Trophoblast cell (in vitro differentiated cells and primary cell): ENCODE results near the gene SYT1.

Experiments
- DNase-seq, 2 donors: peaks; one replicate each; pipeline ENCODE4 v3.0.0-alpha.2; 2016
- H2AFZ ChIP-seq: 2 replicates; pipeline ENCODE4 v1.6.1; 2013; ENCODE audit warnings: low read length, moderate library complexity, mild to moderate bottlenecking; ENCODE audit not compliant: insufficient read depth, poor library complexity
- H2AK5ac ChIP-seq: 2 replicates; pipeline ENCODE4 v1.6.1; 2013; ENCODE audit warnings: mild to moderate bottlenecking, low read length
- H2BK120ac ChIP-seq: 2 replicates; pipeline ENCODE4 v1.6.1; 2013; ENCODE audit warnings: low read length, mild to moderate bottlenecking, moderate library complexity; ENCODE audit not compliant: insufficient read depth, poor library complexity
- H2BK12ac ChIP-seq: 2 replicates; pipeline ENCODE4 v1.6.1; 2013; ENCODE audit warnings: mild to moderate bottlenecking, low read length, moderate library complexity
- H2BK5ac ChIP-seq: 2 replicates; pipeline ENCODE4 v1.6.1; 2013; ENCODE audit warnings: low read length, low read depth, moderate library complexity, mild to moderate bottlenecking; ENCODE audit not compliant: poor library complexity
- H3K14ac ChIP-seq: 2 replicates; pipeline ENCODE4 v1.6.1; 2013; ENCODE audit warnings: mild to moderate bottlenecking, low read length
- H3K18ac ChIP-seq: 2 replicates; pipeline ENCODE4 v1.6.1; 2013; ENCODE audit warnings: mild to moderate bottlenecking, low read length
- H3K23ac ChIP-seq: 2 replicates; pipeline ENCODE4 v1.6.1; 2013; ENCODE audit warnings: low read length
- H3K27ac ChIP-seq: 2 replicates; pipeline ENCODE4 v1.5.1; 2013; ENCODE audit warnings: low read depth, mild to moderate bottlenecking, inconsistent platforms, low read length, moderate library complexity
- H3K27me3 ChIP-seq: 2 replicates; pipeline ENCODE4 v1.6.1; 2013; ENCODE audit warnings: inconsistent platforms, mild to moderate bottlenecking, low read length, moderate library complexity; ENCODE audit not compliant: insufficient read depth
- H3K36me3 ChIP-seq, 2 experiments: 1 replicate in 1 of 2; 2 replicates in 1 of 2; pipeline ENCODE4 v1.6.1; 2013; ENCODE audit warnings: low read length in 2 of 2, mild to moderate bottlenecking in 2 of 2, moderate library complexity in 1 of 2; ENCODE audit not compliant: insufficient read depth in 2 of 2, control insufficient read depth in 1 of 2
- H3K4ac ChIP-seq: 2 replicates; pipeline ENCODE4 v1.6.1; 2013; ENCODE audit warnings: low read depth, mild to moderate bottlenecking, low read length, moderate library complexity
- H3K4me1 ChIP-seq, 2 experiments: 1 replicate in 1 of 2; 2 replicates in 1 of 2; pipeline ENCODE4 v1.6.1; 2013; ENCODE audit warnings: low read length in 2 of 2, mild to moderate bottlenecking in 2 of 2, moderate library complexity in 1 of 2; ENCODE audit not compliant: insufficient read depth in 2 of 2, control insufficient read depth in 1 of 2
- H3K4me2 ChIP-seq: 2 replicates; pipeline ENCODE4 v1.6.1; 2013; ENCODE audit warnings: inconsistent platforms, mild to moderate bottlenecking, low read length, moderate library complexity
- H3K4me3 ChIP-seq: 2 replicates; pipeline ENCODE4 v1.5.1; 2013; ENCODE audit warnings: mild to moderate bottlenecking, low read depth, low read length, inconsistent platforms
- H3K79me1 ChIP-seq: one replicate; pipeline ENCODE4 v1.6.1; 2013; ENCODE audit warnings: low read length
- H3K79me2 ChIP-seq: 2 replicates; pipeline ENCODE4 v1.6.1; 2013; ENCODE audit warnings: low read length, mild to moderate bottlenecking; ENCODE audit not compliant: control insufficient read depth, insufficient read depth, poor library complexity
- H3K9ac ChIP-seq: 2 replicates; pipeline ENCODE4 v1.6.1; 2013; ENCODE audit warnings: mild to moderate bottlenecking, low read length
- H3K9me3 ChIP-seq: 2 replicates; pipeline ENCODE4 v1.6.1; 2013; ENCODE audit warnings: low read depth, mild to moderate bottlenecking, control low read depth, inconsistent platforms, low read length; ENCODE audit not compliant: insufficient read depth
- H4K12ac ChIP-seq: 2 replicates; pipeline ENCODE4 v1.6.1; 2013; ENCODE audit warnings: low read depth, mild to moderate bottlenecking, low read length, moderate library complexity
- H4K8ac ChIP-seq: 2 replicates; pipeline ENCODE4 v1.6.1; 2013; ENCODE audit warnings: low read depth, mild to moderate bottlenecking, low read length, moderate library complexity
- H4K91ac ChIP-seq: one replicate; pipeline ENCODE4 v1.6.1; 2013; ENCODE audit warnings: low read depth, mild to moderate bottlenecking, low read length, moderate library complexity
- WGBS: extraction: QIAGEN DNeasy Blood & Tissue Kit; methylation state at CpG from one replicate; pipeline ENCODE4 v1.1.7; 2013; ENCODE audit warnings: missing lambda C conversion rate; ENCODE audit not compliant: insufficient read length, insufficient coverage; ENCODE audit errors: extremely low coverage; 5-methylcytosine and 5-hydroxymethylcytosine counted together

SYT1 gene

DNA sequence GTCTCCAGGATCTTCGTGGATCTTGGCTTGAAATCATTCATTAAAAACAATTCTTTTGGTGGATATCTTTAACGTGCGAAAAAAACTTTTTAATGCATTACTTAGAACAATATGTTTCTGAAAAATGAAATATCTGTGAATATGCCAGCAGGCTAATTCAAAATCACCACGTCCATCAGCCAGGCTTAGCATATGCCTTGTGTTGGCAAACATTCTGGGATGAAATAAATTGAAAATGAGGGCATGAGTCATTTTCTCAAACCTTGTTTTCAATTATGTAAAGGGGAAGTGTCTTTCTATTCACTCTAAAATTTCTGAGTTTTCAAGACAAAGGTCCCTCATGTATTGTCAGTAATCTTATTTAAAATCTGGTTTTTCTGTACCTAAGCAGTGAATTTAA lies 432.3 kb downstream of the SYT1 start:
- Histone ChIP-seq H3K79me2 (no peaks in the 10 kb centered on the region), H3K4ac (no peak overlapping the region), H3K14ac (no peak overlapping the region), H2AK5ac (no peak overlapping the region), H4K12ac (no peak overlapping the region), H2BK12ac (no peak overlapping the region), H2AFZ (no peak overlapping the region), H3K4me2 (no peak overlapping the region), H3K23ac (no peak overlapping the region), H2BK120ac (no peak overlapping the region), H4K91ac (no peak overlapping the region), H3K27me3 (no peaks in the 10 kb centered on the region), H3K4me3 (no peak overlapping the region), H3K9ac (no peak overlapping the region), H3K9me3 (no peaks in the 10 kb centered on the region), H3K36me3 (no peaks in the 10 kb centered on the region), H3K27ac (no peak overlapping the region), H4K8ac (no peak overlapping the region), H2BK5ac (no peak overlapping the region), H3K79me1 (no peaks in the 10 kb centered on the region), H3K18ac (no peak overlapping the region), H3K4me1 (no peaks in the 10 kb centered on the region)
- WGBS, result no CpG with 5 or more reads among the region's 4 CpGs
- DNase-seq, result no peak

DNA sequence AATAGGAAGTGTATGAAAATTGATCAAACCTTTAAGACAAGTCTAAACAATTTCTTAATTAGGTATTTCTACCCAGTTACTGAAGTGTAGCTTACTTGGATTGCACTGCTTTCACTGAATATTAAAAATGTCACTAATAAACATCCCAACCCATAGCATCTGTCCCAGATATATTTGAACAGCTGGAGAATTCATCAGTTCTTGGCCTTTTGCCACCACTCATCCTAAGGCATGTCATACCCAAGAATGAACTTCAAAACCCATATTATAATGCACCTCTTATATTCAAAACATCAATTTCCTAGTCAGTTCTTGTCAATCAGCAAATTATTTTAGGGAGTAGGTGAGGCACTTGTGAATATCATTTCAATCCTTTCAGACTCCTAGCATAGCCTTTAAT lies 433.9 kb downstream of the SYT1 start:
- DNase-seq, result no peak

DNA sequence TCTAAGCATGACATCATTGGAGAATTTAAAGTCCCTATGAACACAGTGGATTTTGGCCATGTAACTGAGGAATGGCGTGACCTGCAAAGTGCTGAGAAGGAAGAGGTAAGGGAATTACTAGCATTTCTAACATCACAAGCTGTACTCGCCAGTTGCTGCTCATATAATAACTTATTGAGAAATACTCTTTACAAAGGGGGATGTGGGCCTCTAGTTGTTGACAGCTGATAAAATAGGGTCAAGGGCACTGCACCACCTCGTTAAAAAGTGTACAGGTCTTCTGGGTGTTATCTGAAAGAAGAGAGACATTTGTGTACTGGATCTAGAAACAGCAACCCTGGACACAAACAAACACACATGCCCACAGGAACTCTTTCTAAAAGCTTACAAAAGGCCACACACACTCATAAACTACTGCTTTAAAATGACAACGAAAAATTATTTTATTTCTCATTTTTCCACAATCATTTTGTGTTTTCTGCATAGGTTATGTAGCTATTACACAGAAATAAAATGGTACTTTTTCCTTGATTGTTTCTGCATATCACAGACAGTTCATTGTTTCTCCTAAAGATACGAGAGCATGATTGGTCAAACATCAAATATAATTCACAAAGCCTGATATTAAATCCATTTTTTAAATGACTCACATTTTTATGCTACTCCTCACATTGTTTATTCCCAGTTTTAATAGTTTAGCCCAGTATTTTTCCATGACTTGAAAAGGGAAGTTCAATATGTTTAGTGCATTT lies 435.0 kb downstream of the SYT1 start:
- no peak overlapping the region for H3K27ac ChIP-seq
- no peaks in the 10 kb centered on the region for H3K36me3 ChIP-seq
- no peaks in the 10 kb centered on the region for H3K9me3 ChIP-seq
- H4K12ac ChIP-seq, result no peak overlapping the region
- no peak overlapping the region for H4K91ac ChIP-seq
- no peak overlapping the region for H3K18ac ChIP-seq
- no peak overlapping the region for H3K9ac ChIP-seq
- no peaks in the 10 kb centered on the region for H3K4me1 ChIP-seq
- 100% methylated on average over 1 of the region's 5 CpGs for WGBS
- H2BK5ac ChIP-seq, result no peak overlapping the region
- no peak overlapping the region for H4K8ac ChIP-seq
- H3K79me1 ChIP-seq, result no peaks in the 10 kb centered on the region
- H2BK12ac ChIP-seq, result no peak overlapping the region
- no peak overlapping the region for H3K23ac ChIP-seq
- DNase-seq, result peak; percentile 11 to 49
- no peak overlapping the region for H2BK120ac ChIP-seq
- H3K27me3 ChIP-seq, result no peaks in the 10 kb centered on the region
- no peak overlapping the region for H3K4me2 ChIP-seq
- H2AK5ac ChIP-seq, result no peak overlapping the region
- H3K14ac ChIP-seq, result no peak overlapping the region
- H2AFZ ChIP-seq, result no peak overlapping the region
- H3K4ac ChIP-seq, result no peak overlapping the region
- H3K79me2 ChIP-seq, result no peaks in the 10 kb centered on the region
- no peak overlapping the region for H3K4me3 ChIP-seq

More for the DNA sequence above, 433.9 kb downstream of the SYT1 start:
- H4K12ac ChIP-seq, result no peak overlapping the region
- no peak overlapping the region for H3K9ac ChIP-seq
- no peaks in the 10 kb centered on the region for H3K27me3 ChIP-seq
- no peak overlapping the region for H3K27ac ChIP-seq
- no peaks in the 10 kb centered on the region for H3K36me3 ChIP-seq
- H3K23ac ChIP-seq, result no peak overlapping the region
- H2AK5ac ChIP-seq, result no peak overlapping the region
- H3K4ac ChIP-seq, result no peak overlapping the region
- no peak overlapping the region for H2AFZ ChIP-seq
- H2BK12ac ChIP-seq, result no peak overlapping the region
- H3K14ac ChIP-seq, result no peak overlapping the region
- no peak overlapping the region for H3K4me2 ChIP-seq
- H4K8ac ChIP-seq, result no peak overlapping the region
- no peaks in the 10 kb centered on the region for H3K4me1 ChIP-seq
- H3K79me2 ChIP-seq, result no peaks in the 10 kb centered on the region
- H3K18ac ChIP-seq, result no peak overlapping the region
- no peak overlapping the region for H2BK5ac ChIP-seq
- no peaks in the 10 kb centered on the region for H3K79me1 ChIP-seq
- H4K91ac ChIP-seq, result no peak overlapping the region
- no peak overlapping the region for H3K4me3 ChIP-seq
- H2BK120ac ChIP-seq, result no peak overlapping the region
- H3K9me3 ChIP-seq, result no peaks in the 10 kb centered on the region

DNA sequence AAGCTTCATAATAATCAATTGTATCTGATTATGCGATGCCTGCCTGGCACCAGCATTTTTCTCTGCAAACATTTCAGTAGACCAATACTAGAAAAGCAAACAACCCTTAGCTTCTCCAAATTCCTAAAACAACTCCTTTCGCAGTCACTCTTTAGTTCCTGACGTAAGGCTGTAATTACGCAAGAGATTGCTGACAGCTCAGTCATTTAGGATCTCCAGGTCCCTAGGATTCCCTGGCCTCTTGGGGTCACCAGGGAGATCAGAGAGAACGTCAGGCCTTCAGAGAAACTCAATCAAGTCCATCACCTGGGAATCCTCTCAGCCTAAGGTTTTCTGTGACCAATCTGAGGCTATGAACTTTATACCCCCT lies 435.6 kb downstream of the SYT1 start:
- Histone ChIP-seq H2AFZ (no peak overlapping the region), H3K4me3 (no peak overlapping the region), H3K27me3 (no peaks in the 10 kb centered on the region), H4K91ac (no peak overlapping the region), H3K79me2 (no peaks in the 10 kb centered on the region), H3K23ac (no peak overlapping the region), H3K4me1 (no peaks in the 10 kb centered on the region), H3K18ac (no peak overlapping the region), H4K8ac (no peak overlapping the region), H2AK5ac (no peak overlapping the region), H3K79me1 (no peaks in the 10 kb centered on the region), H3K36me3 (no peaks in the 10 kb centered on the region), H3K4ac (no peak overlapping the region), H3K4me2 (no peak overlapping the region), H3K9me3 (no peaks in the 10 kb centered on the region), H3K9ac (no peak overlapping the region), H2BK12ac (no peak overlapping the region), H4K12ac (no peak overlapping the region), H3K27ac (no peak overlapping the region), H3K14ac (no peak overlapping the region), H2BK120ac (no peak overlapping the region), H2BK5ac (no peak overlapping the region)
- no CpG with 5 or more reads among the region's 5 CpGs for WGBS
- peak; percentile 78 to 97 for DNase-seq
